ENCODE measurements around the gene C20orf141.
"Not testable (repeated sequence)": the region's sequence is repeated elsewhere in the genome, so short reads cannot be mapped to it uniquely, and the experiment has no call there.

C20orf141 gene

GRCh38 chr20:2825761-2826160 lies 11.0 kb downstream of the C20orf141 start:
- H3K27ac ChIP-seq = no peak overlapping the region
- TF ChIP-seq CTCF (conservative IDR thresholded peaks at IDR 0.05) = no peak

DNA sequence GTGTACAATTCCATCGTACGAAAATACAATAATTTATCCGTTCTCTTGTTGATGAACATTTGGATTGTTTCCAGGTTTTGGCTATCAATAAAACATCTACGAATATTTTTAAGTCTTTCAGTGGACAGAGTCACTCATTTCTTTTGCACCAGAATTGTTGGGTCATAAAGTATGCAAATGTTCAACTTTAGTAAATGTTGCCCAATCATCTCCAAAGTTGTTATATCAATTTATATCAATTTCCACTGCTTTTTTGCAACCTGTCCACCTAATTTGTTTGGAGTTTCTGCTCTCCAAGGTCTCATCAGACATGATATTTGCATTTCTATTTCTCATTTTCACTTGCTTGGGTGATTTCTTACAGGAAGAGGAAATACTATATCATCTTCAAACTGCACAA lies 11.9 kb downstream of the C20orf141 start:
- H3K27ac ChIP-seq = no peak overlapping the region
- TF ChIP-seq CTCF (conservative IDR thresholded peaks at IDR 0.05) = no peak

DNA sequence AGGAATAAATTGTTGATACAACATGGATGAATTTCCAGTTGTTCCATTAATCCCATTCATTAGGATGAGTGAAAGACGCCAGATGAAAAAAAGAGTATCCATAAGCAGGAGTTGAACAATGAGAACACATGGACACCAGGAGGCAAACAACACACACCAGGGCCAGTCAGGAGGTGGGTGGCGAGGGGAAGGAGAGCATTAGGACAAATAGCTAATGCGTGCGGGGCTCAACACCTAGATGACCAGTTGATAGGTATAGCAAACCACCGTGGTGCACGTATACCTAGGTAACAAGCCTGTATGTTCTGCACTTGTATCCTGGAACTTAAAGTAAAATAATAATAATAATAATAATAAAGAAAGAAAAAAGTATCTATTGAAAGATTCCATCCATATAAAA lies 14.6 kb downstream of the C20orf141 start:
- no peak for TF ChIP-seq CTCF (conservative IDR thresholded peaks at IDR 0.05)

DNA sequence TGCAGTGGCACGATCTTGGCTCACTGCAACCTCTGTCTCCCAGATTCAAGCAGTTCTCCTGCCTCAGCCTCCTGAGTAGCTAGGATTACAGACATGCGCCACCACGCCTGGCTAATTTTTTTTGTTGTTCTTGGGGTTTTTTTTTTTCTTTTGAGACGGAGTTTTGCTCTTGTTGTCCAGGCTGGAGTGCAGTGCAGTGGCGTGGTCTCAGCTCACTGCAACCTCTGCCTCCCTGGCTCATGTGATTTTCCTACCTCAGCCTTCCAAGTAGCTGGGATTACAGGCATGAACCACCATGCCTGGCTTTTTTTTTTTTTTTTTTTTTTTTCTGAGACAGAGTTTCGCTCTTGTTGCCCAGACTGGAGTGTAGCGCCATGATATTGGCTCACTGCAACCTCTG lies 16.4 kb downstream of the C20orf141 start:
- H3K27ac ChIP-seq = not testable (repeated sequence)

More for the DNA sequence above, 14.6 kb downstream of the C20orf141 start:
- H3K27ac ChIP-seq = no peak overlapping the region

DNA sequence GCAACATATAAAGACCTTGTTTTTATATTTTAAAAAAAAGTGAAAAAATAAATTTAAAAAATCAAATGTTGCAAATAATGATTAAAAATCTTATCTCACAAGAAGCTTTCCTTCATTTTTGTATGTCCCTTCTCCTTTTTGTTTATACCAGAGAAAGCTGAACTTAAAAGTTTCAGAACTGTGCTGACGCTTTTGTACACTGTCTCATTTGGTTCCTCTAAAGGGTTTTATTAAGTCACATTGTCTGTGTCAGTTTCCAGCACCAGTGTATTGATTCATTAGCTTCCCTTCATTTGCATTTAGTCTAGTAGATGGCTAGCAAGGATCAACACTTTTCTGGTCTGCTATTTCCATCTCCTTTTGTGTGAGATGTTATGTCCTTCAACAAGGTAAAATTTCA lies 19.0 kb downstream of the C20orf141 start:
- H3K27ac ChIP-seq = no peak overlapping the region
- TF ChIP-seq CTCF (conservative IDR thresholded peaks at IDR 0.05) = no peak

GRCh38 chr20:2834401-2835110 lies 19.8 kb downstream of the C20orf141 start:
- H3K27ac ChIP-seq = no peak overlapping the region
- no peak for TF ChIP-seq CTCF (conservative IDR thresholded peaks at IDR 0.05)

GRCh38 chr20:2835331-2835796 lies 20.6 kb downstream of the C20orf141 start:
- no peak overlapping the region for H3K27ac ChIP-seq
- TF ChIP-seq CTCF (conservative IDR thresholded peaks at IDR 0.05) = no peak

- TF ChIP-seq CTCF (conservative IDR thresholded peaks at IDR 0.05) = no peak
- no peak overlapping the region for H3K27ac ChIP-seq
These were observed 21.2 kb downstream of the C20orf141 start for GRCh38 chr20:2836035-2836434.

Measured in VCaP (cell line).